Nephron (organoid): Measurements from ENCODE around the gene RAB11FIP3.

Experiments used
- H3K27ac Mint-ChIP-seq, 3 experiments: 2 replicates each; pipeline ENCODE4 v1.8.0; 2020; ENCODE audit warnings: mixed read lengths in 3 of 3, mild to moderate bottlenecking in 2 of 3, moderate library complexity in 1 of 3
- H3K27me3 Mint-ChIP-seq: 2 replicates; pipeline ENCODE4 v1.8.0; 2021; ENCODE audit warnings: low read depth, mild to moderate bottlenecking, moderate library complexity, mixed read lengths
- H3K36me3 Mint-ChIP-seq: 2 replicates; pipeline ENCODE4 v1.8.0; 2020; ENCODE audit warnings: low read depth, mixed read lengths
- H3K4me1 Mint-ChIP-seq: 2 replicates; pipeline ENCODE4 v1.8.0; 2020; ENCODE audit warnings: mixed read lengths
- H3K4me3 Mint-ChIP-seq, 3 experiments: 2 replicates each; pipeline ENCODE4 v1.8.0; 2020; ENCODE audit warnings: mild to moderate bottlenecking in 3 of 3, mixed read lengths in 3 of 3, moderate library complexity in 2 of 3
- H3K9me3 Mint-ChIP-seq: 2 replicates; pipeline ENCODE4 v1.8.0; 2020; ENCODE audit warnings: mixed read lengths
- TF ChIP-seq, protein P1 (sequence below), 3 experiments: fragments of 200-600 bp; sonication (generic); IDR thresholded peaks; one replicate each; pipeline ENCODE4 v1.5.0; 2021; ENCODE audit warnings: antibody characterized with exemption in 3 of 3; ENCODE audit not compliant: unreplicated experiment in 3 of 3

The RAB11FIP3 gene

DNA sequence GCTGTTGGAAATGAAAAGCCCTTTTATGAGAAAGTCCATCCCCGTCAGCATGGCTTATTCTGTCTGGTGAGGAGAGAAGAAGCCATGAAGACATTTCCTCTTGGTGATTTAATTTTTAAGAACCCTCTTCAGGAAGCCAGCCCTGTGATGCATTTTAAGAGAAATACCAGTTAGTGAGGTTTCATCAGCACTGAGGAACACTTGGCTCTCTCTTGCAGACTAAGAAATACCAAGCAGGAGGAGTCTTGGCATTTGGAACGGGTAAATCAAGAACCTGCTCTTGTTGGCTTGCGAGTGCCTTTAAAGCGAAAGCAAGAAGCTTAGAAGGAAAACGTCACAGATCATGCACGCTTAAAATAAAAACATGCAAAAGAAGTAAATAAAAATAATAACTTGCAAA lies 17.5 kb downstream of the RAB11FIP3 start:
- Mint-ChIP-seq H3K36me3 (peaks cover 33% of the 10 kb centered on the region), H3K27me3 (no peaks in the 10 kb centered on the region), H3K9me3 (no peaks in the 10 kb centered on the region), H3K4me3 (no peak overlapping the region), H3K27ac (peak overlapping the region in 1 of 3 experiments; percentile 43), H3K4me1 (peaks cover 33% of the 10 kb centered on the region)
- TF ChIP-seq, protein P1, sequence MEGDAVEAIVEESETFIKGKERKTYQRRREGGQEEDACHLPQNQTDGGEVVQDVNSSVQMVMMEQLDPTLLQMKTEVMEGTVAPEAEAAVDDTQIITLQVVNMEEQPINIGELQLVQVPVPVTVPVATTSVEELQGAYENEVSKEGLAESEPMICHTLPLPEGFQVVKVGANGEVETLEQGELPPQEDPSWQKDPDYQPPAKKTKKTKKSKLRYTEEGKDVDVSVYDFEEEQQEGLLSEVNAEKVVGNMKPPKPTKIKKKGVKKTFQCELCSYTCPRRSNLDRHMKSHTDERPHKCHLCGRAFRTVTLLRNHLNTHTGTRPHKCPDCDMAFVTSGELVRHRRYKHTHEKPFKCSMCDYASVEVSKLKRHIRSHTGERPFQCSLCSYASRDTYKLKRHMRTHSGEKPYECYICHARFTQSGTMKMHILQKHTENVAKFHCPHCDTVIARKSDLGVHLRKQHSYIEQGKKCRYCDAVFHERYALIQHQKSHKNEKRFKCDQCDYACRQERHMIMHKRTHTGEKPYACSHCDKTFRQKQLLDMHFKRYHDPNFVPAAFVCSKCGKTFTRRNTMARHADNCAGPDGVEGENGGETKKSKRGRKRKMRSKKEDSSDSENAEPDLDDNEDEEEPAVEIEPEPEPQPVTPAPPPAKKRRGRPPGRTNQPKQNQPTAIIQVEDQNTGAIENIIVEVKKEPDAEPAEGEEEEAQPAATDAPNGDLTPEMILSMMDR (IDR thresholded peaks at IDR 0.05; ENCODE audit: unreplicated experiment in 3 of 3): no peak

DNA sequence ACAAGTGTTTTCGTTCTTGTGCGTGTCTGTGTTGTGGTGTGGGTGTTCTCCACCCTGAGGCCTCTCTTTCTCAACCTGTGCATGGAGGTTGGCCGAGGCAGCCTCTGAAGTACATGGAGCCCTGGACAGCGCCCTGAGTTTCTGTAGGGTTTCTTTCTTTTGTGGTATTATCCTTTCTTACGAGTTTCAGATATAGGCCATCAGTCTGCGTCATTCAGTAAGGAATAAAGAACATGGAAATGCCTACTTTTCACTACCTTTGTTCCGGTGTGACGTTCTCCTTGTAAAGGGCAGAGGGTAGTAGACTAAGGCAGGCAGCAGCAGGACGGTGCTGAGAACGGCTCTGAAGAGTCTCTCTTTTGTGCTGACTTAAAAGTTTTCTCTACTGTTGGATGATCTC lies 18.6 kb downstream of the RAB11FIP3 start:
- Mint-ChIP-seq H3K27me3 (no peaks in the 10 kb centered on the region), H3K4me1 (peaks cover 33% of the 10 kb centered on the region), H3K9me3 (no peaks in the 10 kb centered on the region), H3K36me3 (peaks cover 31% of the 10 kb centered on the region), H3K27ac (no peak overlapping the region), H3K4me3 (no peak overlapping the region)
- TF ChIP-seq, protein P1 (IDR thresholded peaks at IDR 0.05; ENCODE audit: unreplicated experiment in 3 of 3): no peak

DNA sequence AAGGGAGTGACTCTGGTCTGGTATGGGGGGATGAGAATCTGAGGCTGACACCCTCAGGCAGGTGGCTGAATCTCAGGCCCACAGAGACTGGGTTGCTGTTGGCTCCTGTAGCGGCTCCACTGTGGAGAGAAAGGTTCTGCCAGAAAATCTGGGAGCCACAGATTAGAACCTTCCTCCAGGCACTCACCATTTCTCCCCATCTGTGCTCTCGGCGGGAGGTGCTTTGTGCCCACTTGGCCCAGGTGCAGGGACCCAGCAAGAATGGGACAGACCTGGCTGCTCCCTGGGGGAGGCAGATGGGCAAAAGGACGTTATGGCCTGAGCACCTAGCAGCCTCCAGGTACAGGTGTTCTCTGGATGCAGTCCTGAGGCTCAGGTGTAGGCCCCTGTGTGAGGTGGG lies 20.1 kb downstream of the RAB11FIP3 start:
- Mint-ChIP-seq H3K27me3 (no peaks in the 10 kb centered on the region), H3K4me3 (no peak overlapping the region), H3K9me3 (no peaks in the 10 kb centered on the region), H3K4me1 (peaks cover 24% of the 10 kb centered on the region), H3K36me3 (peaks cover 21% of the 10 kb centered on the region), H3K27ac (no peak overlapping the region)
- TF ChIP-seq, protein P1 (IDR thresholded peaks at IDR 0.05; ENCODE audit: unreplicated experiment in 3 of 3): no peak

DNA sequence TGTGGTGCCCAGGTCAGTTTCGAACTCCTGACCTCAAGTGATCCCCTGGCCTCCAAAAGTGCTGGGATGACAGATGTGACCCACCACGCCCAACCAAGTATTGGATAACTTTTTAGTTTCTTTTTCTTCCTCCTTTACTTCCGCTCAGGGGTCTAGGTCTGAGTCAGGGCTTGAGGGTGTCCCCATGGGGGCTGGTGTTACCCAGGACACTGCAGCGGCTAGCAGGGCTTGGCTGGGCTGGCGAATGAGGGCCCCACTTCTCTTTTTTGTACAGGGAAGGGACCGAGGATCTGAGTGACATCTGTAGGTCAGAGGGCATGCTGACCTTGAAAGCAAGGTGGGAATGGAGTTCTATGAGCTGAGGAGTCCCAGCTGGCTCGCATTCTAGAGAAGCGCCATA lies 24.9 kb downstream of the RAB11FIP3 start:
- Mint-ChIP-seq H3K4me3 (no peak overlapping the region), H3K4me1 (peaks cover 8% of the 10 kb centered on the region), H3K9me3 (no peaks in the 10 kb centered on the region), H3K27me3 (no peaks in the 10 kb centered on the region), H3K36me3 (peaks cover 4% of the 10 kb centered on the region), H3K27ac (peak overlapping the region; percentile 43 to 87 (median 65))
- TF ChIP-seq, protein P1 (IDR thresholded peaks at IDR 0.05; ENCODE audit: unreplicated experiment in 3 of 3): no peak

DNA sequence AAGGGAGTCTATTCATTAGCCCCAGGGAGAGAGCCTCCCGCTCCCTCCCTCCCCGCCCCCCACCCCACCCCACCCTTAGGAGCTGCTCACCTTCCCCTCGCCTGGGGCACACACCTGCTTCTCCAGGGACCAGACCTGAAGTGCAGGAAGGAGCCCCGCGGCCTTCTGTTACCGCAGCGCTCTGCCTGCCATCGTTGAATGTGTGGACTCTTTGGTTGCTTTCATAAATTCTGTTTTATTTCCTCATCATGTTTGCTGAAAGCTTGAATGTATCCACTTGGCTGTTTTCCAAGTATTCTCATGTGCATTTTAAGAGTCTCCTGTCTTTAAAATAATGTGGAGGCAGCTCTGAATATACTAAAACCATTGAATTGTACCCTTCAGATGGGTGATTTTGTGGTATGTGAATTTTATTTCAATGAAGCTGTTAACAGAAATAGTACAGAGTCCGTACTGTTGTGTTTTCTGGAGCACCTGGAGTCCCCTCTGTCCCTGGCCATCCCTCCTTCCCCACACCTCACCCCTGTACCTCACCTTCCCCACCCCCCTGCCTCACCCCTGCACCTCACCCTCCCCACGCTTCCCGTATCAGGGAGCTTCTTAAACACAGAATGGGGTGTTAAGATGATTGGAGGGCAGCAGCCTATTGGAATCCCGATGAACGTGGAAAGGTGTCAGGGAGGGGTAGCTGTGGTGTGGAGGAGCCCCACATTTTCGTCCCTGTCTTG lies 25.5 kb downstream of the RAB11FIP3 start:
- H3K27me3 Mint-ChIP-seq: no peaks in the 10 kb centered on the region
- peak overlapping the region; percentile 65 to 87 (median 73) for H3K27ac Mint-ChIP-seq
- H3K4me3 Mint-ChIP-seq: no peak overlapping the region
- no peaks in the 10 kb centered on the region for H3K9me3 Mint-ChIP-seq
- TF ChIP-seq, protein P1 (IDR thresholded peaks at IDR 0.05; ENCODE audit: unreplicated experiment in 3 of 3): no peak
- peaks cover 8% of the 10 kb centered on the region for H3K4me1 Mint-ChIP-seq
- H3K36me3 Mint-ChIP-seq: peaks cover 4% of the 10 kb centered on the region

DNA sequence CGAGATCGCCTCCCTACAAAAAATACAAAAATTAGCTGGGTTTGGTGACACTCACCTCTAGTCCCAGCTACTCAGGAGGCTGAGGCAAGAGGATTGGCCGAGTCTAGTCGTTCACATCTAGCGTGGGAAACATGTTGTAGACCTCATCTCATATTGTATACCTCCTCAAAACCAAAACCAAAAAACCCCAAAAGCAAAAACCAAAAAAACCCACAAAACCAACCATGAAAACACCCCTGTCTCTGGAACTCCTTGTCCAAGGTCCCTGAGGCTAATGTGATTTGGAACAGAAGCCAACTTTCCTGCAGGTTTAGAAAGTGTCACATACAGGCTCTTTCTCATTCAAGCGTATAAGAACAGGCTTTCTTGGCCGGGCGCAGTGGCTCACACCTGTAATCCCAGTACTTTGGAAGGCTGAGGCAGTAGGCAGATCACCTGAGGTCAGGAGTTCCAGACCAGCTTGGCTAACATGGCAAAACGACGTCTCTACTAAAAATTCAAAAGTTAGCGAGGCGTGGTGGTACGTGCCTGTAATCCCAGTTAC lies 29.0 kb downstream of the RAB11FIP3 start:
- TF ChIP-seq, protein P1 (IDR thresholded peaks at IDR 0.05; ENCODE audit: unreplicated experiment in 3 of 3): no peak
- H3K4me3 Mint-ChIP-seq: no peak overlapping the region
- peaks cover 29% of the 10 kb centered on the region for H3K4me1 Mint-ChIP-seq
- H3K9me3 Mint-ChIP-seq: no peaks in the 10 kb centered on the region
- H3K27me3 Mint-ChIP-seq: no peaks in the 10 kb centered on the region
- H3K36me3 Mint-ChIP-seq: no peaks in the 10 kb centered on the region
- peak overlapping the region; percentile 31 to 73 (median 61) for H3K27ac Mint-ChIP-seq
